HFF-Myc (cell line): ENCODE measurements around the gene MIPOL1.

Experiments
- DNase-seq: peaks from one replicate; pipeline ENCODE4 v3.0.0-alpha.2; 2011; ENCODE audit warnings: low read depth; ENCODE audit errors: extremely low read depth
- H3K4me3 ChIP-seq: replicated peaks from 2 replicates; pipeline ENCODE4 v1.5.1; 2011; ENCODE audit warnings: low read depth, mild to moderate bottlenecking, control low read depth, low read length
- CTCF ChIP-seq: IDR thresholded peaks from 2 replicates; pipeline ENCODE4 v1.5.1; 2012; ENCODE audit warnings: mild to moderate bottlenecking, low read depth, low read length, control low read depth; ENCODE audit errors: missing control alignments

MIPOL1 gene

GRCh38 chr14:37483672-37484071 is 285.9 kb downstream of the MIPOL1 start:
- no peak for DNase-seq
- no peak for TF ChIP-seq CTCF
- no peak overlapping the region for H3K4me3 ChIP-seq

- DNase-seq = no peak
- no peak overlapping the region for H3K4me3 ChIP-seq
- TF ChIP-seq CTCF = no peak
Observed at GRCh38 chr14:37490607-37491006, 292.9 kb downstream of the MIPOL1 start.

GRCh38 chr14:37491076-37491475 is 293.3 kb downstream of the MIPOL1 start:
- no peak for TF ChIP-seq CTCF
- no peak overlapping the region for H3K4me3 ChIP-seq
- DNase-seq = no peak

- no peak for TF ChIP-seq CTCF
- H3K4me3 ChIP-seq = no peak overlapping the region
- DNase-seq = no peak
Observed at GRCh38 chr14:37493606-37494005, 295.9 kb downstream of the MIPOL1 start.

GRCh38 chr14:37497422-37497821 is 299.7 kb downstream of the MIPOL1 start:
- no peak for DNase-seq
- no peak for TF ChIP-seq CTCF
- H3K4me3 ChIP-seq = no peak overlapping the region

- no peak for TF ChIP-seq CTCF
- no peak for DNase-seq
- no peak overlapping the region for H3K4me3 ChIP-seq
Observed at GRCh38 chr14:37501877-37502276, 304.1 kb downstream of the MIPOL1 start.

GRCh38 chr14:37508503-37508902 is 310.8 kb downstream of the MIPOL1 start:
- no peak for DNase-seq
- TF ChIP-seq CTCF = no peak
- H3K4me3 ChIP-seq = no peak overlapping the region
